Hepatocyte (in vitro differentiated cells): ENCODE measurements around the gene CECR2.

Experiments
- CTCF ChIP-seq: fragments of 200-600 bp; sonication (generic); IDR thresholded peaks from 2 replicates; pipeline ENCODE4 v1.5.1; 2016; ENCODE audit warnings: antibody characterized with exemption, mild to moderate bottlenecking; ENCODE audit not compliant: poor library complexity
- EZH2 ChIP-seq: fragments of 200-600 bp; sonication (generic); IDR thresholded peaks from 2 replicates; pipeline ENCODE4 v1.6.1; 2016; ENCODE audit warnings: antibody characterized with exemption, mild to moderate bottlenecking, borderline replicate concordance
- EZH2phosphoT487 ChIP-seq: fragments of 200-600 bp; sonication (generic); IDR thresholded peaks from one replicate; pipeline ENCODE4 v1.6.1; 2018; ENCODE audit warnings: antibody characterized with exemption, mild to moderate bottlenecking, low read depth, moderate library complexity; ENCODE audit not compliant: unreplicated experiment, severe bottlenecking

DNA sequence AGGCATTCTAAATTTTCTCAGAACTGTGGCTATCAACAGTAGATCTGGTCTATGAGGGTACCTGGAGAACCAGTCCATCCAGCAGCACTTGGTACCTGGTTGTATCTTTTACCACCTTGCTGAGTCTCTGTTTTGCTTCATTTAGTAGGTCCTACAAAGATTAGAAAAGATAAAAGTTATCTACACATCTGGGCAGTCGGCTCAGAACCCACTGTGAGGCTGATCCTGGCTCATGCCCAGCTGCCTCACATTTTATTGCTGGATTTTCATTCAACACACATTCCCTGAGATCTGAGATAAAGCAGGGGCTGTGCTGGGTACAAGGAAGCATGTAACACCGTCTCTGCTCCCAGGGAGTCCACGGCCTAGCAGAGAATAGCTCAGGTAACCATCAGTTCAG, 231.8 kb downstream of the CECR2 start:
- TF ChIP-seq CTCF = no peak
- TF ChIP-seq EZH2phosphoT487 = no peak
- TF ChIP-seq EZH2 = no peak
